Kidney epithelial cell (primary cell): Measurements from ENCODE around the gene VAMP2. TPM values are rescaled to one million over a fixed set of nuclear protein-coding genes. Genes with fewer than 3 reads are reported as not detected.

Source experiments
- DNase-seq: peaks from one replicate; pipeline ENCODE4 v3.0.0-alpha.2; 2010; ENCODE audit warnings: low read depth
- H3K27me3 ChIP-seq: 2 replicates; pipeline ENCODE4 v1.6.0; 2011; ENCODE audit warnings: low read length; ENCODE audit not compliant: control insufficient read depth, insufficient read depth
- H3K36me3 ChIP-seq: 2 replicates; pipeline ENCODE4 v1.5.1; 2011; ENCODE audit warnings: low read length; ENCODE audit not compliant: control insufficient read depth, insufficient read depth
- H3K4me3 ChIP-seq: 2 replicates; pipeline ENCODE4 v1.5.1; 2011; ENCODE audit warnings: low read depth, mild to moderate bottlenecking, control low read depth, low read length
- total RNA-seq: library from RNA; depleted of rRNA; stranded (reverse); fragments of >200 nt; gene quantifications from 2 replicates; pipeline ENCODE4 v1.2.3, GENCODE V29; 2015
- TF ChIP-seq, protein P1 (sequence below): IDR thresholded peaks from 2 replicates; pipeline ENCODE4 v1.5.1; 2011; ENCODE audit warnings: mild to moderate bottlenecking, moderate library complexity, low read length, control low read depth, inconsistent platforms; ENCODE audit not compliant: insufficient read depth, poor library complexity, severe bottlenecking

Gene VAMP2
- total RNA-seq, 1 donor from 2014 or later, result 7.0 TPM

DNA sequence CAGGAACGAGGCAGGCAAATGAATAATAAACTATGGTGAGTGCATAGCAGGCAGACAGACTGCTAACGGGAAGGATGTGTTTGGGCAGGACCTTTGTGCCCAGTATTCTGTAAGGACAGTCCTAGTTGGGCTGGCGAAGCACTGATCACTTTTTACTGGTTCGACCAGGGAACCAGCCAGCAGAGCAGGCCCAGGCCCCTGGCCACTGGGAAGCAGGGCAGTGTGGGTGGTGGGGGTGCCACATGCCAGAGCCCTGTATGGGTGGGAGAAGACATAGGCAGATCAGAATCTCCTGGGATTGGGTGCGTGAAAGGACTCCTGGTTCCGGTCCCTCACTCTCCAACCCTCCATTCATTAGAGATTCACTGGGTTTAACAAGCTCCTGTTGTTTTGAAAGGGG is 4.0 kb upstream of the VAMP2 start:
- DNase-seq, result no peak
- H3K4me3 ChIP-seq, result no peak overlapping the region
- H3K27me3 ChIP-seq, result no peaks in the 10 kb centered on the region
- no peaks in the 10 kb centered on the region for H3K36me3 ChIP-seq
- TF ChIP-seq, protein P1, sequence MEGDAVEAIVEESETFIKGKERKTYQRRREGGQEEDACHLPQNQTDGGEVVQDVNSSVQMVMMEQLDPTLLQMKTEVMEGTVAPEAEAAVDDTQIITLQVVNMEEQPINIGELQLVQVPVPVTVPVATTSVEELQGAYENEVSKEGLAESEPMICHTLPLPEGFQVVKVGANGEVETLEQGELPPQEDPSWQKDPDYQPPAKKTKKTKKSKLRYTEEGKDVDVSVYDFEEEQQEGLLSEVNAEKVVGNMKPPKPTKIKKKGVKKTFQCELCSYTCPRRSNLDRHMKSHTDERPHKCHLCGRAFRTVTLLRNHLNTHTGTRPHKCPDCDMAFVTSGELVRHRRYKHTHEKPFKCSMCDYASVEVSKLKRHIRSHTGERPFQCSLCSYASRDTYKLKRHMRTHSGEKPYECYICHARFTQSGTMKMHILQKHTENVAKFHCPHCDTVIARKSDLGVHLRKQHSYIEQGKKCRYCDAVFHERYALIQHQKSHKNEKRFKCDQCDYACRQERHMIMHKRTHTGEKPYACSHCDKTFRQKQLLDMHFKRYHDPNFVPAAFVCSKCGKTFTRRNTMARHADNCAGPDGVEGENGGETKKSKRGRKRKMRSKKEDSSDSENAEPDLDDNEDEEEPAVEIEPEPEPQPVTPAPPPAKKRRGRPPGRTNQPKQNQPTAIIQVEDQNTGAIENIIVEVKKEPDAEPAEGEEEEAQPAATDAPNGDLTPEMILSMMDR, result no peak

DNA sequence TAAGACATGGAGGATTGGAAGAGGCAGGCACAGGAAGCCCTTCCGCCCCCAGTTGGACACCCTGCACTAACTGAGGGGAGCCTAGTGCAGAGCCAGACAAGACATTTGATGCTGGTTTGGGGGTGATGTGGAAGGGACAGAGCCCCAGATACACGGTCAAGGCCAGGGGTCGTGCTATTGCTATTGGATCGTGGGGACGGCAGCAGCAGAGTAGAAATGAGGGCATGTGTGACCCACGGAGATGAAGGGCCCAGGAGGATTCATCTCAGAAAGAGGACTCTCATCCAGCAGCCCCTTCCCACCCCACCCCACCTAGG is 2.0 kb upstream of the VAMP2 start:
- no peak for DNase-seq
- peaks cover 1% of the 10 kb centered on the region for H3K36me3 ChIP-seq
- no peak overlapping the region for H3K4me3 ChIP-seq
- no peaks in the 10 kb centered on the region for H3K27me3 ChIP-seq
- TF ChIP-seq, protein P1, result no peak

DNA sequence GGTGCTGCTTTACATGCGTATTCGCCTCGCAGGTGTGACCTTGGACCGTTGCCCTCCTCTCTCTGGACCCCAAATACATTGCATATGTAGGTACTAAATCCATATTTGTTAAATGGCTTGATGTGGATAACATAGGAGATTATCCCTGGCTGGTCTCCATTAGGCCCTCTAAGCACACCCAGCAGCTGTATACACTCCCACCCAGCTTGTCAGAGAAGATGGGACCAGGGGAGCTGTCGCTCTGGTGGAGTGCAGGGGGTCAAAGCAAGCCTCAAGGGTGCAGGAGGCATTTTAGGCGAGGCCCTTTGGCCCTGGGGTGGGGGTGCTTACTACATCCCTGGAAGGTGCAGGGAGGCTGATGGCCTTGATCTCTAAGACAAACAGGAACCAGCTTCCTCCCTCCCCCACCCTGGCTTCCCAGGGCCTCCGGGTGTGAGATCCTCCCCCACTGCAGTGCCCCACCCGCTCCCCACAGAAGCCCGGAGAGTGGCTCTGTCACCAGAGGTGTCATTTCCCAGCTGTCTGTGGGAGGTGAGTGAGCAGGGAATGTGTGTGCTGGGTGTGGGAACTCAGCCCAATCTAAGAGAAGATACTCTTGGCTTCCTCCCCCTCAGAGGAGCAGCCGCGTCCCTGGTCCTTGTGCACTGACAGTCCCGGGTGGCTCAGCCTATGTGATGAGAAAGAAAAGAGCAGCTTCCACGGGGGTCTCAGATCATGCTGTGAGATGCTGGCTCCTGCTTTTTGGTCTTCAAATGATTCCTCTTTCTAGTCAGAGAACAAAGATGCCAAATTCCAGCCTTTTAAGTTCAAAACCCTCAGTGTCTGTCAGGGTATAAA is 1.4 kb upstream of the VAMP2 start:
- Histone ChIP-seq H3K36me3 (peaks cover 1% of the 10 kb centered on the region), H3K27me3 (no peaks in the 10 kb centered on the region), H3K4me3 (no peak overlapping the region)
- DNase-seq, result no peak
- TF ChIP-seq, protein P1, result no peak

DNA sequence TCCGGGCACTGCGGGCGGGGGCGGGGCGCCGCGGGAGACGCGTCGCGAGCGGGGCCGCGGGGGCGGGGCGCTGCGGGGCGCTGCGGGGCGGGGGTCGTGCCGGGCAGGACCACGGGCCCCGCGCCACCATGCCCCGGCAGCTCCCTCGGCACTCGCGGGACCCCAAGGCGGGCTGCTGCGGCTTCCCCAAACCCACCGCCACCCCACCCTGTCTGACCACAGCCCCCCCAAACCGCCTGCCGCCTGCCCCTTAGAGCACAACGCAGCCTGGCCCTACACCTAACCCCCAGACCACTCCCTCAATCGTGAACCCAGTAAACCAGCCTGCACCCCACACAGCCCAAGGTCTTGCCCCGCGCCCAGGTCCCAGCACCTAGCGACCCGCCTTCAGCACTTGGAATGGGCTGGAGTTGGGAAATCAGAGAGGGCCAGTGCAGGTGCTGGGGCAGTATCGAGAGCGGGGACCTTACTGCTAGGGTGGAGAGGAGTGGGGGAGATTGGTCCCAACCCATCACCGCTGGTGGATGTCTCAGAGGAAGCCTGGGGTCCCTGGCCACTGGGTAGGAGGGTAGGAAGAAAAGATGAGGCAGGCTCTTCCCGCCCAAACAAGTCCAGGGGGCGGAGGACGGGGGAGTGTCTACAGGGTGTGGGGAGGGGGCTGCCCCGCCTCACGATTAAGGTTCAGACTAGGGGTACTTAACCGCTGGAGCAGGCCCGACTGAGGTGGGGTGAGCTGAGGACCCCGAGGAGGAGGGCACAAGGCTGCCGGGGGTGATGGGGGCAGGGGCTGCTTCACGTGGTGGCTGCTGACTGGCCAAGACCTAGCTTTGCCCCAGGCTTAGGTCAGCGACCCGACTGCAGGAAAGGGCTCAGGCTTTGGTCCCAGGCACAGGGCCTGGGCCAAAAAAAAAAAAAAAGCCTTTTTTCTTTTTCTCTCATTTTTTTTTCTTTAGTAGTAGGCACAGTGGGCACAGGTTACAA is 539 bp upstream of the VAMP2 start:
- DNase-seq, result no peak
- Histone ChIP-seq H3K27me3 (no peaks in the 10 kb centered on the region), H3K4me3 (peak overlapping the region; percentile 98), H3K36me3 (peaks cover 3% of the 10 kb centered on the region)
- TF ChIP-seq, protein P1, result no peak

DNA sequence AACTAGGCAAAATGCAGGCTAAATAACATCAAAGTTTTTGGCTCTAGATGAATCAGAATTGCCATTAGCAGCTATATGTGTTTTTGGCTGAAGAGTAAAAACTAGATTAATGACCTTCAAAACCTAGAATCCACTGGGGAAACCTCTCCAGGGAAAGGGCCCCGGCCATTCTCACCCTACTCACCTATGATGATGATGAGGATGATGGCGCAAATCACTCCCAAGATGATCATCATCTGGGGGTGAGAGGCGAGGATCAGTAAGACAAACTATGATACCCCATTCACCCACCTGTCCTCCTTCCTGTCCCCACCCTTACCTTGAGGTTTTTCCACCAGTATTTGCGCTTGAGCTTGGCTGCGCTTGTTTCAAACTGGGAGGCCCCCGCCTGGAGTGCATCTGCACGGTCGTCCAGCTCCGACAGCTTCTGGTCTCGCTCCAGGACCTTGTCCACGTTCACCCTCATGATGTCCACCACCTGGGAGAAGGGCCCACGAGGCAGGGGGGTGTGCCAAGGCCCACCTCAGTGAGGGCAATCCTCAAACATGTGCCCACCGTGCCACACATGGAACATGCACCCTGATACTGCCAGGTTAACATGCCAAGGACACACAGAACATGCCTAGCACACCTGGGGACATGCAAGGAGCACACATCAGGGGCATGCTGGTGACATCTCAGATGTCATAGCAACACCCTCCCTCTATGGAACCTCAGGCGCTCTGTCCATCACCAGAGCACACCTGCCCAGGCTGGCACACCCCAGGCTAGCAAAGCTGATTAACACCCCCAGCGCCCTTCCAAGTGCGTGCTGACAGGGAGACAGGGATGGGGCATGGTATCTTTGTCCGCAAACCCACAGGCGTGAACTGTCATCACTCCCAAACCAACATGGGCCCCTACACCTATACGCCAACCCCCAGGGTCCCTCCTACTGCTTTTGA is 1.2 kb downstream of the VAMP2 start:
- DNase-seq, result no peak
- H3K27me3 ChIP-seq, result no peaks in the 10 kb centered on the region
- TF ChIP-seq, protein P1, result no peak
- peaks cover 3% of the 10 kb centered on the region for H3K36me3 ChIP-seq
- peak overlapping the region; percentile 98 for H3K4me3 ChIP-seq
